Kidney (tissue), 14 donors: ENCODE data around the gene SLC6A2. TPM values are rescaled to one million over a fixed set of nuclear protein-coding genes. Genes with fewer than 3 reads are reported as not detected.

Source experiments
- DNase-seq, 5 donors: peaks; one replicate each; pipeline ENCODE4 v3.0.0-alpha.2; 2013 to 2020
- FAIRE-seq: peaks from 2 replicates; lab custom pipeline; 2012; peaks lifted over from hg19 to GRCh38; lab: Jason Lieb, UNC
- H3K27ac ChIP-seq, 2 donors: one replicate each; pipeline ENCODE4 v1.7.0; 2013; ENCODE audit warnings: low read depth in 2 of 2, low read length in 2 of 2, inconsistent platforms in 1 of 2
- H3K27me3 ChIP-seq: one replicate; pipeline ENCODE4 v1.7.1; 2013; ENCODE audit warnings: low read length, inconsistent platforms; ENCODE audit not compliant: control insufficient read depth, insufficient read depth
- H3K36me3 ChIP-seq, 3 donors: one replicate each; pipeline versions ENCODE4 v1.7.0 to v1.7.1; 2013; ENCODE audit warnings: low read length in 3 of 3, control low read depth in 1 of 3, inconsistent platforms in 1 of 3; ENCODE audit not compliant: insufficient read depth in 3 of 3, control insufficient read depth in 2 of 3
- H3K4me1 ChIP-seq, 3 donors: one replicate each; pipeline versions ENCODE4 v1.7.0 to v1.7.1; 2013; ENCODE audit warnings: low read length in 3 of 3, inconsistent platforms in 1 of 3, low read depth in 1 of 3; ENCODE audit not compliant: control insufficient read depth in 2 of 3, insufficient read depth in 2 of 3
- H3K4me3 ChIP-seq, 3 donors: one replicate each; pipeline versions ENCODE4 v1.7.0 to v1.8.1; 2013; ENCODE audit warnings: low read length in 3 of 3, control low read depth in 1 of 3, inconsistent platforms in 1 of 3
- H3K9ac ChIP-seq, 3 donors: one replicate each; pipeline versions ENCODE4 v1.7.0 to v1.7.1; 2013; ENCODE audit warnings: low read length in 3 of 3, control low read depth in 1 of 3, inconsistent platforms in 1 of 3
- H3K9me3 ChIP-seq, 3 donors: one replicate each; pipeline versions ENCODE4 v1.7.0 to v1.7.1; 2013; ENCODE audit warnings: low read length in 3 of 3, control low read depth in 1 of 3, inconsistent platforms in 1 of 3; ENCODE audit not compliant: control insufficient read depth in 2 of 3, insufficient read depth in 1 of 3
- intact Hi-C: fragments of 100-400 bp; cut with DNase I; formaldehyde crosslinking; loops from one replicate; pipeline ENCODE4 v1.11.1; 2022
- polyA plus RNA-seq: library from polyadenylated mRNA; stranded (reverse); fragments of 350-450 nt; fragmentation: Illumina TruSeq; extraction: RNeasy Lipid Tissue Mini Kit (QIAGEN cat#74804); gene quantifications from one replicate; pipeline ENCODE4 v1.2.3, GENCODE V29; 2014; ENCODE audit warnings: low read depth, low replicate concordance; ENCODE audit not compliant: insufficient read depth
- total RNA-seq: library from RNA; stranded (reverse); fragmentation: NEBNext Ultra II Directional; extraction: Animal tissue kit (Norgen Biotek cat#: 25700); gene quantifications from one replicate; pipeline ENCODE4 v1.2.1, GENCODE V29; 2021
- TF ChIP-seq, protein P1 (sequence below): IDR thresholded peaks from 3 replicates; pipeline ENCODE4 v1.5.1; 2012; ENCODE audit warnings: mild to moderate bottlenecking, moderate library complexity, borderline replicate concordance; ENCODE audit not compliant: insufficient read depth; ENCODE audit errors: extremely low read depth
- donor health status: control.
- donor health status: control.
- donor health status: control.
- donor health status: control.
- donor health status: control.
- donor health status: DM: yes; HTN: yes; CAD: no.
- donor health status: Normal renal cell carcinoma (clear cell type).

The SLC6A2 gene
- total and polyA plus RNA-seq, 2 donors from 2014 or later = 0.09 to 0.73 TPM

DNA sequence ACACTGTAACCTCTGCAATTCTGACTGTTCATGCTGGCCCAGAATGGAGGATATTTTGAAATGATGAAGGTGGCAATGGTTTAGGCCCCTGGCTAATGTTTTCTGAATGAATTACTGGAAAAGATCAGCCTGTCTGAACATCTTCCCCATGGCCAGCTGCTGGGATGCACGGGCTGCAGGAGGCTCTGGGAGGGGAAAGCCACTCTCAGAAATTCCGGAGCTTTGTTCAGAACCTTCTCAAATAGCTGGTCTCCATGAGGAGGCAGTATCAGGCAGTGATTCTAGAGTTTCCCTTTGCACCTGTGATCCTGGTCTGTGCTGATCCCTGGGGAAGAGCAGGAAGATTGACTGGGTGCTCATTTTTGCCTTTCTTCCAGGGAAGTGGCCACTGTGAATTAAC lies 5.0 kb downstream of the SLC6A2 start:
- Histone ChIP-seq H3K9me3 (no peaks in the 10 kb centered on the region), H3K4me3 (no peak overlapping the region), H3K27me3 (peaks cover 4% of the 10 kb centered on the region), H3K27ac (no peak overlapping the region), H3K36me3 (no peaks in the 10 kb centered on the region), H3K9ac (no peak overlapping the region), H3K4me1 (no peaks in the 10 kb centered on the region)
- intact Hi-C loops = no loop called here
- FAIRE-seq (no peak), DNase-seq (no peak)
- TF ChIP-seq, protein P1, sequence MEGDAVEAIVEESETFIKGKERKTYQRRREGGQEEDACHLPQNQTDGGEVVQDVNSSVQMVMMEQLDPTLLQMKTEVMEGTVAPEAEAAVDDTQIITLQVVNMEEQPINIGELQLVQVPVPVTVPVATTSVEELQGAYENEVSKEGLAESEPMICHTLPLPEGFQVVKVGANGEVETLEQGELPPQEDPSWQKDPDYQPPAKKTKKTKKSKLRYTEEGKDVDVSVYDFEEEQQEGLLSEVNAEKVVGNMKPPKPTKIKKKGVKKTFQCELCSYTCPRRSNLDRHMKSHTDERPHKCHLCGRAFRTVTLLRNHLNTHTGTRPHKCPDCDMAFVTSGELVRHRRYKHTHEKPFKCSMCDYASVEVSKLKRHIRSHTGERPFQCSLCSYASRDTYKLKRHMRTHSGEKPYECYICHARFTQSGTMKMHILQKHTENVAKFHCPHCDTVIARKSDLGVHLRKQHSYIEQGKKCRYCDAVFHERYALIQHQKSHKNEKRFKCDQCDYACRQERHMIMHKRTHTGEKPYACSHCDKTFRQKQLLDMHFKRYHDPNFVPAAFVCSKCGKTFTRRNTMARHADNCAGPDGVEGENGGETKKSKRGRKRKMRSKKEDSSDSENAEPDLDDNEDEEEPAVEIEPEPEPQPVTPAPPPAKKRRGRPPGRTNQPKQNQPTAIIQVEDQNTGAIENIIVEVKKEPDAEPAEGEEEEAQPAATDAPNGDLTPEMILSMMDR = no peak

DNA sequence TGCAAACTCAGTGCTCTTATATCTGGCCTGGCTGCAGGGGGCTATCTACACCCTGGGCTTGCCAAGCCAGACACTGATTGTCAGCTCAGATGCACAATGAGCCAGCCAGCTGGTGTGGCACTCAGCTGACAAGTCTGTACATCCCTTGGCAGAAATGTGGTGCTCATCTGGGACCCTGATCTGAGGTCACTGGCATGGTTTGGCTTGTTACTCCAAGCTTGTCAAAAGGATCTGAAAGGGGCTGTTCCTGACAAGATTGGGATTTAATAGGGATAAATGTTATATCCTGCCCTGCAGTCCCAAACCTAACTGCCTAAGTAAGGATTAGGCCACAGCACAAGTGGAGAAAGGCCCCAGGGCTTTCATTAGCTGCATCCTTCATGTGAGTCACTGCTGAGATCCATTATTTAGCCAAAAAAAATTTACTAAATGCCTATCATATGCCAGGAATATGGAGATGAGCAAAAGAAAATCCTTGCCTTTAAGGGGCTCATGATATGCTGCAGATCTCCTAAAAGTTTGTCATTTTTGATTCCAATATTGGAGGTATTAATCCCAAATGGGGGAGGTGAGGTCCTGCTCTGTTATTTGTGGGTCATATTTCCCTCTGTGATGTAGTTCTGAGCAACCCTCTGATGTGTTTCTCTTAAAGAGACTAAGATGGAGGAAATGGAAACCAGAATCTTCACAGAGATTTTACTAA lies 6.3 kb downstream of the SLC6A2 start:
- Histone ChIP-seq H3K4me3 (no peak overlapping the region), H3K27me3 (peaks cover 3% of the 10 kb centered on the region), H3K9ac (no peak overlapping the region), H3K4me1 (no peaks in the 10 kb centered on the region), H3K9me3 (no peaks in the 10 kb centered on the region), H3K27ac (no peak overlapping the region), H3K36me3 (no peaks in the 10 kb centered on the region)
- FAIRE-seq (no peak), DNase-seq (no peak)
- intact Hi-C loops = no loop called here
- TF ChIP-seq, protein P1 = no peak

DNA sequence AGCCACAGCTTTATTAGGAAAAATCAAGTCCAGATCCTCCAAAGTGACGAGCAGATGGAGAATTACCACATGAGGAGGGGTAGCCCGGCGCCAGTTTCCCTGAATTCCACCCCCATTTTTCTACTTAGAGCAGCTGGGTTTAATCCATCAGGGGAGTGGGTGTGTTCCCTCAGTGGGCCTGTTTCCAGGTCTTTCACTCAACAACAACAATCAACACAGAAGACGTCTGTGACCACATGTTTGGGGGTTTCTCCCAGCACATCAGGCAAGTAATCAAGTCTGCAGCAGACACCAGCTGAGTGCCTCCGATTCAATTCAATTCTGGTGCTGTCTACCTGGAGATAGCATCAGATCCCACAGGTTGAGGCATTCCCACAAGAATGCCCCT lies 6.8 kb downstream of the SLC6A2 start:
- no peak for FAIRE-seq
- H3K9me3 ChIP-seq = no peaks in the 10 kb centered on the region

More for the DNA sequence above, 6.8 kb downstream of the SLC6A2 start:
- intact Hi-C loops = no loop called here
- Histone ChIP-seq H3K4me3 (no peak overlapping the region), H3K36me3 (no peaks in the 10 kb centered on the region), H3K27me3 (no peaks in the 10 kb centered on the region), H3K27ac (no peak overlapping the region), H3K4me1 (no peaks in the 10 kb centered on the region), H3K9ac (no peak overlapping the region)
- TF ChIP-seq, protein P1 = no peak
- DNase-seq = peak in 3 of 5 donors; percentile 31 to 90 (median 74)
